Endothelial cell (in vitro differentiated cells): ENCODE results near the gene PPOX. TPM values are rescaled to one million over a fixed set of nuclear protein-coding genes. Genes with fewer than 3 reads are reported as not detected.
A peak's percentile ranks its signal among the peaks of the same experiment; 100 is the strongest.

Experiments
- DNase-seq: peaks from one replicate; pipeline ENCODE4 v3.0.0; 2021; ENCODE audit warnings: low spot score
- H3K27ac Mint-ChIP-seq: one replicate; pipeline ENCODE4 v1.8.0; 2021; ENCODE audit warnings: mixed read lengths, inconsistent platforms; ENCODE audit not compliant: unreplicated experiment
- H3K27me3 Mint-ChIP-seq: one replicate; pipeline ENCODE4 v1.8.0; 2021; ENCODE audit warnings: mild to moderate bottlenecking, moderate library complexity, mixed read lengths, inconsistent platforms; ENCODE audit not compliant: unreplicated experiment
- H3K36me3 Mint-ChIP-seq: one replicate; pipeline ENCODE4 v1.8.0; 2021; ENCODE audit warnings: mild to moderate bottlenecking, low read depth, mixed read lengths, inconsistent platforms; ENCODE audit not compliant: unreplicated experiment
- H3K4me1 Mint-ChIP-seq: one replicate; pipeline ENCODE4 v1.8.0; 2021; ENCODE audit warnings: mild to moderate bottlenecking, mixed read lengths, inconsistent platforms; ENCODE audit not compliant: unreplicated experiment
- H3K4me3 Mint-ChIP-seq: one replicate; pipeline ENCODE4 v1.8.0; 2021; ENCODE audit warnings: mild to moderate bottlenecking, mixed read lengths, inconsistent platforms; ENCODE audit not compliant: unreplicated experiment
- H3K9me3 Mint-ChIP-seq: one replicate; pipeline ENCODE4 v1.8.0; 2021; ENCODE audit warnings: mixed read lengths, inconsistent platforms; ENCODE audit not compliant: unreplicated experiment
- CTCF ChIP-seq: fragments of 200-600 bp; sonication (generic); IDR thresholded peaks from one replicate; pipeline ENCODE4 v1.5.0; 2021; ENCODE audit warnings: antibody characterized with exemption; ENCODE audit not compliant: unreplicated experiment
- total RNA-seq: library from RNA; stranded (reverse); fragmentation: NEBNext Ultra II Directional; extraction: Animal tissue kit (Norgen Biotek cat#: 25700); gene quantifications from one replicate; pipeline ENCODE4 v1.2.1, GENCODE V29; 2021; ENCODE audit not compliant: unreplicated experiment

PPOX gene
- total RNA-seq, 1 donor from 2014 or later: 39.0 TPM

DNA sequence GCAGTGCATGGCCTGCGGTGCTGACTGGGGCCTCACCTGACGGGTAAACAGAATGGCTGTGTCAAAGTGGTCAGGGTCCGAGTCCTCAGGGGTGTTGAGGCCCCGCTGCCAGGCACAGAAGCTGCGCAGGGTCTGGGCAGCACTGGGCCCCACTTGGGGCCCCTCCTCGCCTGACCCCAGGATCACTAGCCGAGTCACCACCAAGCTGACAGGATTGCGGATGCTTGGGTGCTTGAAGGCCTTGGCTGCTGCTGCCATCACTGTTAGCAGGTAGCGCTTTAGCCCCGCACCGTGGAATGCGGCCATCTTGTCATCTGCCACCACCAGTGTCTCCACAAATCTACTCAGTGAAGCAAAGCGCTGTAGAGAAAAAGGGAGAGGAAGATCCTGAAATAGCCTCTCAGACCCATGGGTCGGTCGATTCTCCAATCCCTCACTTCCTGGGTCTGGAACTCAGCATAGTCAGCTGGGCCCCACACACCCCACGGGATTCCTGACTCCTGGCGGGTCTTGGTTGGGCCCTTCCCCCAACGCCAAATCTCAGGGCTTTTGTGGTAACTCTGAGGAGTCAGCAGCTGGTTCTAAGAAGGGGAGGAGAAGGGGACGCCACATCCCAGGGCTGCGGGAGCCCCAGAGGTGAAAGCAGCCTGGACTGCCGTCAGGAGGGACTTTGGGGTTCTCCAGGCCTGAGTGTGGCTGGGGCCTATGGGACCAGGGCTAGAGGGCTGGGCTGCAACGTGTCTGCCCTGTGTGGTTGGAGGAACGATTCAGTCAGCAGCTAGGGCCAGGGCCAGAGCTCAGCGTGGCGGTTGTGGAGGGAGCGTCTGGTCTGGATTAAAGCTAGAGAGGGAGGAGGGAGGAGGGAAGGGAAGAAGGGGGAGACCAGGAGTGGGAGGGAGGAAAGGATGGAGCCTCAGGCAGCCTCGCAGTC, 30.6 kb downstream of the PPOX start:
- no peak for DNase-seq
- Mint-ChIP-seq H3K27me3 (peaks cover 15% of the 10 kb centered on the region), H3K4me1 (peaks cover 85% of the 10 kb centered on the region), H3K4me3 (peak overlapping the region; percentile 90), H3K27ac (no peak overlapping the region), H3K9me3 (no peaks in the 10 kb centered on the region), H3K36me3 (peaks cover 23% of the 10 kb centered on the region)
- no peak for TF ChIP-seq CTCF

DNA sequence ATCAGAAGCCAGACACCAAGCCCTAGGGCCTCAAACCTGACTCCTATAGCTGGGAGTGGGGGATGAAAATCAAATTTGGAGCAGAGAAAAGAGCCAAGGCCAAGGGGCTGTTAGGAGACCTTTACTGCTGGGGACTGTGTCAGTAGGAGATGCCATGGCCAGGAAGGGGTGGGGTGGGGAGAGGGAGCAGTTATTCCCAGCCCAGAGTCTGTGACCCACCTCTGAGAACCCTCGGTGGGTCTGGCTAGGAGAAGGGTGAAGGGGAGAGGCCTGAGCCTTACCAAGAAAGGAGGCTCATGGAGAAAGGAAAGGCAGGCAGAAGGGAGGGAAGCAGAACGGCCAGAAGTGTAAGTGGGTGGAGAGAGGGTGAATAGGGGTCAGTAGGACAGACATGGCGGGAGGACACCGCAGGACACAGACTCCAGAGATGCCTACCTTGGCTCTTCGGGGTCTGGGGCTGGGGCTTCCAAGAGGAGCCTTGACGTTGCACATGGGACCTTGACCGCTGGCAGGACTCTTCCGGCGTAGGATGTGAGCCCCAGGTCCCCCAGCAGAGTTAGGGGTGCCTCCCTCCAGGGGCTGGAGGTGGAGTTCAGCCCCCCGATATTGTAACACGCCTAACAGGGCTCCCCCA, 31.5 kb downstream of the PPOX start:
- H3K4me1 Mint-ChIP-seq: peaks cover 80% of the 10 kb centered on the region
- H3K4me3 Mint-ChIP-seq: peak overlapping the region; percentile 90
- peaks cover 14% of the 10 kb centered on the region for H3K36me3 Mint-ChIP-seq
- H3K9me3 Mint-ChIP-seq: no peaks in the 10 kb centered on the region
- H3K27ac Mint-ChIP-seq: peak overlapping the region; percentile 78
- H3K27me3 Mint-ChIP-seq: peaks cover 13% of the 10 kb centered on the region
- TF ChIP-seq CTCF: no peak
- no peak for DNase-seq

DNA sequence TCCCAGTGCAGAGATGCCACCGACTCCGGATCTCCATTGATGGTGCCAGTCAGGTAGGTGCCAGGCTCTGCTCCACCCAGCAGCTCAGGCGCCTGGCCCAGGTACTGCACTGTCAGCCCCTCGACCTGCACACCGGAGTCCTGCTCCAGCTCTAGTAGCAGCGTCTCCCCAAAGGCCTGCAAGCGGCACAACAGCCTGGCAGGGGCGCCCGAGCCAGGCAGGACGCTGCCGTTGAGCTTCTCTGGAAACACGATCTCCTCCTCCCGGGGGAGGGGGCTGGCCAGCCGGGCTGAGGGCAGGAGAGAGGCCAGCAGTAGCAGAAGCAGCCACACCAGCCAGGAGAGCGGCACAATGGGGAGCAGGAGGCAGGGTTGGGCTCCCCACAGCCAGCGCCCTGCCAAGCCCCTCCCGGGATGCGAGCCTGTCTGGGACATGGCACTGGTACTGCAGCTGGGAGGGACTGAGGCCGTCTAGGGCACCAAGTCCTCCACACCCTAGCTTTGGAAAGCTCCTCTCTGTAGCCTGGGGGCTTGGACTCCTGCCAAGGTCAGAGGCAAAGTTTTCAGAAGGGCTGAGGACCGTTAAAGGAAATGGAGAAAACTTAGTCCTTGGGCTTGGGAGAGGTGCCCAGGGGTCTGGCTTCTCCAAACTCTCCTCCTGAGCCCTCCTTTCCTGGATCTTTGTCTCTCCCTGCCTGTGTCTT, 32.1 kb downstream of the PPOX start:
- peak; percentile 56 for DNase-seq
- peaks cover 77% of the 10 kb centered on the region for H3K4me1 Mint-ChIP-seq
- H3K27me3 Mint-ChIP-seq: peaks cover 13% of the 10 kb centered on the region
- peak overlapping the region; percentile 98 for H3K27ac Mint-ChIP-seq
- H3K4me3 Mint-ChIP-seq: peak overlapping the region; percentile 92
- TF ChIP-seq CTCF: no peak
- peaks cover 9% of the 10 kb centered on the region for H3K36me3 Mint-ChIP-seq
- H3K9me3 Mint-ChIP-seq: no peaks in the 10 kb centered on the region

- Mint-ChIP-seq H3K36me3 (peaks cover 12% of the 10 kb centered on the region), H3K27ac (peak within 1 kb of the TSS; percentile 98), H3K27me3 (peaks cover 13% of the 10 kb centered on the region), H3K4me3 (peak within 1 kb of the TSS; percentile 92), H3K4me1 (peaks cover 78% of the 10 kb centered on the region), H3K9me3 (no peaks in the 10 kb centered on the region)
- no peak for TF ChIP-seq CTCF
- no peak for DNase-seq
These were observed 32.7 kb downstream of the PPOX start, which contains the start of gene ADAMTS4 for GRCh38 chr1:161198897-161199431. ADAMTS4 (minus strand) TSS chr1:161199054; CDS start chr1:161198627, 427 bp downstream.
